Stimulated activated CD4-positive, alpha-beta T cell treated with anti-CD3 and anti-CD28 coated beads, Interleukin-4, amount 100 ng/mL, for 24 hours (primary cell): ENCODE measurements around the gene RAP1GDS1.
"Not testable (repeated sequence)": the region's sequence is repeated elsewhere in the genome, so short reads cannot be mapped to it uniquely, and the experiment has no call there.

ENCODE experiments used
- DNase-seq: peaks from one replicate; pipeline ENCODE4 v3.0.0-alpha.2; 2020

Gene RAP1GDS1

GRCh38 chr4:98446499-98447375, 185.6 kb downstream of the RAP1GDS1 start:
- peak; percentile 55 for DNase-seq

- DNase-seq, result no peak
Observed at GRCh38 chr4:98447648-98448047, 186.5 kb downstream of the RAP1GDS1 start.

- no peak for DNase-seq
Observed at GRCh38 chr4:98448908-98449307, 187.7 kb downstream of the RAP1GDS1 start.

- DNase-seq, result no peak
Observed at GRCh38 chr4:98452091-98452490, 190.9 kb downstream of the RAP1GDS1 start.

GRCh38 chr4:98457422-98457821, 196.2 kb downstream of the RAP1GDS1 start:
- not testable (repeated sequence) for DNase-seq

- DNase-seq, result not testable (repeated sequence)
Observed at GRCh38 chr4:98461121-98461865, 200.1 kb downstream of the RAP1GDS1 start.

- no peak for DNase-seq
Observed at GRCh38 chr4:98462487-98462886, 201.3 kb downstream of the RAP1GDS1 start.

GRCh38 chr4:98466868-98467599, 205.8 kb downstream of the RAP1GDS1 start:
- no peak for DNase-seq

GRCh38 chr4:98467627-98468072, 206.5 kb downstream of the RAP1GDS1 start:
- DNase-seq, result peak; percentile 82

GRCh38 chr4:98468709-98469108, 207.5 kb downstream of the RAP1GDS1 start:
- no peak for DNase-seq

GRCh38 chr4:98469771-98470170, 208.6 kb downstream of the RAP1GDS1 start:
- no peak for DNase-seq

GRCh38 chr4:98470366-98470765, 209.2 kb downstream of the RAP1GDS1 start:
- no peak for DNase-seq

GRCh38 chr4:98470831-98471230, 209.6 kb downstream of the RAP1GDS1 start:
- no peak for DNase-seq

- DNase-seq, result no peak
Observed at GRCh38 chr4:98473046-98473445, 211.9 kb downstream of the RAP1GDS1 start.

GRCh38 chr4:98474408-98474844, 213.2 kb downstream of the RAP1GDS1 start:
- DNase-seq, result peak; percentile 26

GRCh38 chr4:98476891-98477290, 215.7 kb downstream of the RAP1GDS1 start:
- DNase-seq, result no peak

GRCh38 chr4:98479590-98479989, 218.4 kb downstream of the RAP1GDS1 start:
- DNase-seq, result not testable (repeated sequence)

GRCh38 chr4:98480535-98480934, 219.4 kb downstream of the RAP1GDS1 start:
- DNase-seq, result no peak

GRCh38 chr4:98481167-98481566, 220.0 kb downstream of the RAP1GDS1 start:
- DNase-seq, result no peak

GRCh38 chr4:98482503-98482846, 221.3 kb downstream of the RAP1GDS1 start:
- DNase-seq, result no peak

- DNase-seq, result peak; percentile 66
Observed at GRCh38 chr4:98482847-98483806, 221.9 kb downstream of the RAP1GDS1 start.

- DNase-seq, result no peak
Observed at GRCh38 chr4:98484031-98484430, 222.8 kb downstream of the RAP1GDS1 start.
